Activated naive CD4-positive, alpha-beta T cell treated with anti-CD3 and anti-CD28 coated beads, Interleukin-2, amount 50 U/mL, for 16 hours (primary cell): ENCODE data around the gene ZNF512B.
"Not testable (repeated sequence)": the region's sequence is repeated elsewhere in the genome, so short reads cannot be mapped to it uniquely, and the experiment has no call there.

Experiments used
- DNase-seq: peaks from one replicate; pipeline ENCODE4 v3.0.0-alpha.2; 2020

ZNF512B gene

GRCh38 chr20:63978319-63979228, 8.8 kb upstream of the ZNF512B start:
- DNase-seq = peak; percentile 39

- DNase-seq = peak; percentile 62
Measured at GRCh38 chr20:63977739-63978276, 8.1 kb upstream of the ZNF512B start.

- no peak for DNase-seq
Measured at GRCh38 chr20:63976980-63977738, 7.4 kb upstream of the ZNF512B start.

- DNase-seq = not testable (repeated sequence)
Measured at GRCh38 chr20:63976511-63976910, 6.8 kb upstream of the ZNF512B start.

DNA sequence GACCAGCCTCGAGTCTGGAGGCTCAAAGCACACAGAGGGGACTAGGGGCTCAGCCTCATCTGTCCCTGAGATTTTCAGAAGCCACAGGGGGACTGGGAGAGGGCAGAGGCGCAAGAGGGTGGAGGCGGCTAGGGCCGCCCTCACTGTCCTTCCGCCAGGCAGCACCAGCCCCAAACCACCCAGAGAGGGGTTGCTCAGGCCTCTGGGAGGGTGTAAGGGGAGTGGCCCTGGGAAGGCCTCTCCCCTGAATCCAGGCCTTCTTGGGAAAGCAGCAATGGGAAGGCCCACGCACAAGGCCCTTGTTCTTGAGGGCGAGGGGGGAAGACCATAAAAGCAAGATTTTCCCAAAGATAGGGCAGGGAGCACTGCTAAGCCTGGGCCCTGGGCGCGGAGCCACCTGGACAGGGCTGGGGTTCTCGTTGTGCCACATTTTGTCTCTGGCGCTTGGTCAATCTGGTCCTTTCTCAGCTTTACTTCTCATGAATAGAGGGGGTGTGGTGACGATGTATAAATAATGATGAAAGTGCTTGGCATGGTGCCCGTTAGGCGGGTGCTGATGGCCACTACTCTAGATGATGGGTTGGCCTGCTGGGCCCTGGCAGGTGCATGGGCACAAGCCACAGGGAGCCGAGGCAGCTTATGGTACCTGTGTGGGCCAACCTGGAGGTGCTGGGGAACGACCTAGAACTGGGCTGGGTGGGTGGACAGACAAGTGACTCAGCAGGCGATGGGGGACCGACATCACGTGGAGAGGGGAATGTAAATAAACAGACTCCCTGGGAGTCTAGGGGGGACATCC, 4.9 kb upstream of the ZNF512B start:
- DNase-seq = no peak

DNA sequence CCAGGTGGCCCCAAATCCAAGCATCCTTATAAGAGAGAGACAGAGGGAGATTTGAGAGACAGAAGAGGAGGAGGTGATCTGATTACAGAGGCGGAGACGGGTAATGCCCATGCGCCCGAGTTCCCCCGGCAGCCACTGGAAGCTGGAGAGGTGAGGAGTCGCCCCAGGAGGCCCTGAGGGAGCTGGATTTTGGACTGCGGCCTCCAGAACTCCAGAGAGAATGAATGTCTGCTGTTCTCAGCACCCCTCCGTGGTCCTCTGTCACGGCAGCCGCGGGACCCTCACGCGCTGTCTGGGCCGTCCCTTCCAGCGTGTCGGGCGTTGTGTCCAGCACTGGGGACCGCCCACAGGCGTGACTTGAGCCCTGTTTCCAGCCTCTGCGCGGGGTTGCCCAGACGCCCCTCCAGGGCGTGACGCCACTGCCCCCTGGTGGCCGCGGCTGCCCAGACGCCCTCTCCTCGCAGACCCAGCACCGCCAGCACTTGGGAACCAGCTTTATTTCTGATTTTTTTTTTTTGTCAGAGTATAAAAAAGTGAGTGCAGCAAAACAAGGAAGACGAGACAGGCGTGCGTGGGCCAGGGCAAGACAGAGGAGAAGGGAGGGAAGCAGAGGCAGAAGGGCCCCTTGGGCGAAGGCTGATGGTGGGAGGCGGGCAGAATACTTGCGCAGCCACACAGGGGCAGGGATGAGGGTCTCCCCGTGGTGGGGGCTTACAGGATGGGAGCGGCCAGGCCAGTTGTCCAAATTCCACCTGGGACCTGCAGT, 4.1 kb upstream of the ZNF512B start:
- peak; percentile 81 for DNase-seq

GRCh38 chr20:63973160-63973479, 3.4 kb upstream of the ZNF512B start:
- no peak for DNase-seq

DNA sequence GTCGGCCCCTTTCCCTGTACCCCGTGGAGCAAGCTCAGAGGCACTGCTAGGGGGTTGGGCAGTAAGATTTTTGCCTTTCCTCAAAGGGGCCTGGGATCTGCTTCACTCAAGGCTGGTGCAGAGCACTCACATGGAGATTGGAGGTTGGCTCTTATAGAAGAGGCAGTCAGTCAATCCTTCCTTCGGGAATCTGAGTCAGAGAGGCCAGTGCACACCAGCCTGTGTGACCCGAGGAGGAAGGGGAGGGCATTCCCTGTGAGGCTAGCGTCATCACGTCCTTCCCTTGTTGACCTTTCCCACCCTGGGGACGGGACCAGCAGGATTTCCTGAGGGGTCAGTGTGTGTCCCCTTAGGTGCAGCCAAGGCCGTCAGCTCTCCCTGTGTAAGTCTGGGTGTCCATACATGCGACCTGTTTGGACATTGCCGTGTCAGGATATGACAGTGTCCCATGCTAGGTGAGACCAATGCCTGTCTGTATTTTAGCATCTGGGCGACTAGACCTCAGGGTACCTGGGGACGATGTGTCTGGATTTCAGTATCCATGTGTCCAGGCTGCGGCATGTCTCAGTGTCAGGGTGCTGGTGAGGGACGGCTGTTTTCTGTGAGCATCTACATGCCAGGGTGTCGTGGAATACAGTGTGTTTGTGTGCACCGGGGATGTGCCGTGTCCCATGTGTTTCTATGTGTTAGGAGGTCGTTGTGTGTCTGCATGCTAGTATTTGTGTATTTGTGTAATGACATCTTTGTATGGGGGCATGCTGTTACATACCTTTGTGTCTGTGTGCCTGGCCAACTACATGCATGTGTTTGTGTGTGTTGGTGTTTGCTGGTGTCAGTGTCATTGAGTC, 2.8 kb upstream of the ZNF512B start:
- no peak for DNase-seq

DNA sequence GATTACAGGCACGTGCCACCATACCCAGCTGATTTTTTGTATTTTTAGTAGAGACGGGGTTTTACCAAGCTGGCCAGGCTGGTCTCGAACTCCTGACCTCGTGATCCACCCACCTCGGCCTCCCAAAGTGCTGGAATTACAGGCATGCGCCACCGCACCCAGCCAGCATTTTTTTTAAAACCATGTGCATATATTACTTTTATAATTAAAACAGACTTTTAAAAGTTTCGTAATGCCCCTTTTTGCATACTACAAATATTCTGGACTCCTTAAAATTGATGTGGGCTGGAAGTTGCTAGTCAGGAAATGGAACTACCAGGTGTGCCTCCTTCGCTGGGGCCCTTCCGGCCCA, 2.2 kb upstream of the ZNF512B start:
- not testable (repeated sequence) for DNase-seq

GRCh38 chr20:63970714-63971431, 1.1 kb upstream of the ZNF512B start:
- DNase-seq = no peak

GRCh38 chr20:63968928-63969760, 586 bp downstream of the ZNF512B start:
- peak; percentile 53 for DNase-seq

DNA sequence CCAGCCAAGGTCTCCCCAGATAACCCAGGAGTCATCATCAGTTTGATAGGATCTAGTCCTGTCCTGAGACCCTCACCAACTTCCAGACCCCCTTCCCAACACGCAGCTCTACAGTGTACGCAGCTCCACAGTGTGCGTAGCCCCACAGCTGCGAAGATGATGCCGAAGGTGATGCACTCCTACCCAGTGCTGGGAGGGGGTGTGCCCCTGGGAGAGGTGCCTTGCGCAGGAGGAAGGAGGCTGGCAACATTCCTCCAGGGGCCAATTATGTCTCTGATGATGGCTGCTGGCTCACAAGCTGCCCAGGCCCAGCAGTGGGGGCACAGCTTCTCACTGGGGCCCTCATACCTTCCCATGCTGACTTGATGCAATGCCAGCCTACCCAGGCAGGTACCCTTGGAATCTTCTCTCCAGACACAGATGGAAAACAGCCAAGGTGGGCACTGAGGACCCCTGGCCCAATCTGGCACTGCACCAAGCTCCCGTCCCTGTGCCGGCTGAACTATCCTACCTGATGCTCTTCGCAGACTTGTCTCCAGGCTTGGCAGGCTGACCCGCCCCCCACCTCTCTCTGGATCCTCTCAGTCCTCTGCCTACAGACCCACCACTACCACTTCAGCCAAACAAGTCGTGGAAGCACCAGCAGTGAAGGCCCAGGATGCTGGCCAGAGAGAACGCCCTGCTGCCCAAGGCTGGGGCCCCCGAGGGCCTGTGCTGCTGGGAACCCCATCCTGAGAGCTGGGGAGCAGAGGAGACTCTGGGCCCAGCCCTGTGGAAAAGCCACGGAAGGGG, 1.4 kb downstream of the ZNF512B start:
- DNase-seq = peak; percentile 11

- DNase-seq = peak; percentile 10
Measured at GRCh38 chr20:63967330-63968135, 2.2 kb downstream of the ZNF512B start.

DNA sequence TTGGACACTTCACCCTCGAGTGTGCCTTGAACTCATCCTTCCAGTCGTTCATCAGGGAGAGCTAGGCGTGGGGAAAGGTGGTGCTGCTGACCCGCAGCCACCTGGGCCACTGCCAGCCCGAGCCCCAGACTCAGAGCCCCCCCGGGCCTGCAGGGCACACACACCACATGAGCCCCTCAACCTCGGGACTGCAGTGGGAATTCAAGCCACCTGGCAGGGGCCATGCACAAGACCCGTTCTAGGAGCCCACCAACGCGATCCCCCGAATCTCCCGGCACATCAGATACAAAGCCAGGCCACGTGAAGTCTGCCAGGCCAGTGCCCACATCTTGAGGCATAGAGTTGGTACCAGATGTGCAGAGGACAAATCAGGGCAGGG, 2.8 kb downstream of the ZNF512B start:
- no peak for DNase-seq

- no peak for DNase-seq
Measured at GRCh38 chr20:63966172-63966943, 3.4 kb downstream of the ZNF512B start.

GRCh38 chr20:63964412-63964811, 5.3 kb downstream of the ZNF512B start:
- DNase-seq = no peak

DNA sequence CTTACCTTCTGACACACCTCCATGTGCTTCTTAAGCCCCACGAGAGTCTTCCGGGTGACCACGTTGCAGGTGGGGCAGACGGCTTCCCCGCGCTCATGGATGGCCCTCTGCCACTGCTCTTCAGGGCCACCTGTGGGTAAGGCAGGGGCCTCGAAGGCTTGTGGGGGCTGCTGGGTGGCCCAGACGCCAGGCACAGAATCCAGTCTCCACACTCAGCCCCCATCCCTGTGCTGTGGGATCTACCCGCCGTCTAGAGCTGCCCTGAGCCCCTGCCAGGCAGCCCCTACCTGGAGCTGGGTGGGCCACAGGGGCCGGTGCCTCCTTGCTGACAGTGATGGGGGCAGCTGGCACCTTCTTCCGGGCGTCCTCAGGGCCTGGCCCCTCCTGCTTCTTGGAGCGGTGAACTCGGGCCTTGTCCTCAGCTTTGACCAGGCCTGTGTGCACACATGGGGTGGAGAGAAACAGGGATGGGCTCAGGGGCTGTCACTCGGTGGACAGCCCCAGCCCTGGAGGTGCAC, 5.9 kb downstream of the ZNF512B start:
- no peak for DNase-seq
